HG03571 (cell line): ENCODE results near the gene HLA-DMB.

ENCODE experiments used
- ATAC-seq: cut with Tn5 transposase; IDR thresholded peaks from one replicate; pipeline ENCODE4 v1.9.1; 2021; ENCODE audit not compliant: unreplicated experiment

The HLA-DMB gene

DNA sequence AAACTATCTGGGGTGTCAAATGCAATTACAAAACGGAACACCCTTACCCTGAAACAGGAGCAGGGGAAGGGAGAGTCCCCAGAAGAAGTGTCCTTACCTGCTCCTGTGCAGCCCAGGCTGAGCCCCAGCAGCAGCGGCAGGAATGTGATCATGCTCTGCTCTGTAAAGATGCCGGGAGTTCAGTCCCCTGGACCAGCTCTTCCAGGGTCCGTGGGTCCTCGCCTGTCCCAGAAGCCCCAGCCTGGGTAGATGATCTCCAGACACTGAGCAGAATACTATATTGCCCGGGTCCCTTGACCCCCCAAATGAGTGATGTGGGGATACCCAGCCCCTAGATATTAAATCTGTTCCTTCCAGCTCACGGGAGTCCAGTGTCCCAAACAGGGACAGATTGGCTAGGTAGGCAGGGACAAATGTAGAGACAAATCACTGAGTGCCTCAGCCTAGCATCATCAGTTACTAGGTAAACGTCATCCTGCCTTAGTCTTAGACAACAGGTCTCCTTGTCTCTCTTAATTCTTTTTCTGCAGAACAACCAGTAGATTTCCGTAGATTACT, at the start of gene HLA-DMB:
TSS of gene HLA-DMB (minus strand) at position 373 of the 558 bp plus-strand sequence. CDS start at position 152, 221 bp downstream.
- peak; percentile 42 for ATAC-seq

GRCh38 chr6:32989368-32989767, 48.5 kb upstream of the HLA-DMB start:
- ATAC-seq, result no peak

- ATAC-seq, result no peak
Measured at GRCh38 chr6:32984622-32985389, 44.0 kb upstream of the HLA-DMB start.

DNA sequence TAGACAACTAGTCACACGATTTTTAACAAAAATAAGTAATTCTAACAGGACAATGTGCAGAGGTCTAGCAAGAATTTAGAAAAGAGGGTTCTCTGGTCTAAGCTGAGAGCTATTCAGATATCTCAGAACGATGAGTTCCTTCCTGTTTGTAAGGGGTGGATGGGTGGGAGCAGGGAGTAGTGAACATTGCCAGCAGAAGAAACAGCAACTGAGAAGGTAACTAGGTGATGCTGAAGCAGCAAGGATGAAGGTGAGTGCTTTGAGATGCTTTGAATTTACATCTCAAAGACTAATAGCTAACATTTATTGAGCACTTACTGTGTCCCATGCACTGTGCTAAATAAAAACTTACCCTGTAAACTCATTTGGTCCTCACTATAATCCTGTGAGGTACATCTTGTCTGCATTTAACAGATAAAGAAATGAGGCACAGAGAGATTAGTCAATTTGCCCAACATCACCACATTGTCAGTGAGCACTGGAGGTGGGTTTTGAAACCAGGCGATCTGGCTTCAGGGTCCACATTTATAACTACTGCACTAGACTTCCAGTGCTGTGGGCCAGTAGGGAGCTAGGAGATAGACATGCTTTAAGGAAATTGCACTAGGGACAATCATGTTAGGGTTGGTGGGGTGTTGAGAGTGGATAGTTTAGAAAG, 43.3 kb upstream of the HLA-DMB start:
- no peak for ATAC-seq

GRCh38 chr6:32983493-32983848, 42.6 kb upstream of the HLA-DMB start:
- ATAC-seq, result no peak

DNA sequence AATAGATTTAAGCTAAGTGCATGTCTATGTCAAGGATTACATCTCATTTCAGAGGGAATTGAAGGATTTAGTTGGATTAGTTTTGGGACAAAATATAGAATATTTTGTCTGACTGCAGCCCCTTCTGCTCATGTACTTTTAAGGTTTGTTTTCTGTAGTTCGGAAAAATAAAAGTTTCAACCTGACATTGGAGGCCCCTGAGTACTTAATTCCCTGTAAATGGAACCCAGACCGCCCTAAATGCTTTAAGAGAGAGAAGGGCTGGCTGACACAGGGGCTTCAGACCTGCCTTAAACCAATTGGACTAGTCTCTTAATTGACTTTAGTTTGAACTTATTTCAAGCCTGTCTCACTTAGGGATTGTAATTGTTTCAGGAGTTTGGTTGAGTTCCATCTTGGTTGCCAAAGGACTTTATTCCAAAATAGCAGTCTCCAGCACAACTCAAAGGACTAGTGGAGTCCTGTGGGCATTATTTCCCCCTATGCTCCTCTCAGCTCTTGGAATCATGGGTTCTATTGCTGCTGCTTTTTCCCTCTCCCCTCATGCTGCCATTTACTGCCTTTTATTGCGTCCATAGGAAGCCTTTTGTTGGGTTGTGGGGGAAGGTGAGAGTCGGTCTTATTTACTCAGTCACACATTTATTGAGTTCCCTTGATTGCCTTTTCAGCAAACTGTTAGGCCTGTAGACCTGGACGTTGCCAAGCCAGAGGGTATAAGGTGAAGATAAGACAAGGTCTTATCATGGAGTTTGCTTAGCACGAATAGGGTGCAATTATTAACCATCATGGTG, 42.1 kb upstream of the HLA-DMB start:
- no peak for ATAC-seq

GRCh38 chr6:32982084-32982701, 41.4 kb upstream of the HLA-DMB start:
- no peak for ATAC-seq

DNA sequence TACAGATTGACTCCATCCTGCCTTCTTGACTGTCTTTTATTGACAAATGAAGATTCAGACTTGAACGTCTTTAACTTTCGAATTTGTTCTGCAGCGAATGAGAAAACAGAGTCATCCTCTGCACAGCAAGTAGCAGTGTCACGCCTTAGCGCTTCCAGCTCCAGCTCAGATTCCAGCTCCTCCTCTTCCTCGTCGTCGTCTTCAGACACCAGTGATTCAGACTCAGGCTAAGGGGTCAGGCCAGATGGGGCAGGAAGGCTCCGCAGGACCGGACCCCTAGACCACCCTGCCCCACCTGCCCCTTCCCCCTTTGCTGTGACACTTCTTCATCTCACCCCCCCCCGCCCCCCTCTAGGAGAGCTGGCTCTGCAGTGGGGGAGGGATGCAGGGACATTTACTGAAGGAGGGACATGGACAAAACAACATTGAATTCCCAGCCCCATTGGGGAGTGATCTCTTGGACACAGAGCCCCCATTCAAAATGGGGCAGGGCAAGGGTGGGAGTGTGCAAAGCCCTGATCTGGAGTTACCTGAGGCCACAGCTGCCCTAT, 39.7 kb upstream of the HLA-DMB start:
- no peak for ATAC-seq

- ATAC-seq, result no peak
Measured at GRCh38 chr6:32979720-32980487, 39.1 kb upstream of the HLA-DMB start.

DNA sequence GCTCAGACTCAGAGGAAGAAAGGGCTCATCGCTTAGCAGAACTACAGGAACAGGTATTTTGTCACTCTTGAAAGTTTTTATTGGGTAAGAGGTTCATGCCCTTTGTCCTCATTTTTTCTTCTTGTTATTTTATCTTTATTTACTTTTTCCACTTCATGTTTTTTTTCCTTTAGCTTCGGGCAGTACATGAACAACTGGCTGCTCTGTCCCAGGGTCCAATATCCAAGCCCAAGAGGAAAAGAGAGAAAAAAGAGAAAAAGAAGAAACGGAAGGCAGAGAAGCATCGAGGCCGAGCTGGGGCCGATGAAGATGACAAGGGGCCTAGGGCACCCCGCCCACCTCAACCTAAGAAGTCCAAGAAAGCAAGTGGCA, 37.1 kb upstream of the HLA-DMB start:
- ATAC-seq, result no peak

DNA sequence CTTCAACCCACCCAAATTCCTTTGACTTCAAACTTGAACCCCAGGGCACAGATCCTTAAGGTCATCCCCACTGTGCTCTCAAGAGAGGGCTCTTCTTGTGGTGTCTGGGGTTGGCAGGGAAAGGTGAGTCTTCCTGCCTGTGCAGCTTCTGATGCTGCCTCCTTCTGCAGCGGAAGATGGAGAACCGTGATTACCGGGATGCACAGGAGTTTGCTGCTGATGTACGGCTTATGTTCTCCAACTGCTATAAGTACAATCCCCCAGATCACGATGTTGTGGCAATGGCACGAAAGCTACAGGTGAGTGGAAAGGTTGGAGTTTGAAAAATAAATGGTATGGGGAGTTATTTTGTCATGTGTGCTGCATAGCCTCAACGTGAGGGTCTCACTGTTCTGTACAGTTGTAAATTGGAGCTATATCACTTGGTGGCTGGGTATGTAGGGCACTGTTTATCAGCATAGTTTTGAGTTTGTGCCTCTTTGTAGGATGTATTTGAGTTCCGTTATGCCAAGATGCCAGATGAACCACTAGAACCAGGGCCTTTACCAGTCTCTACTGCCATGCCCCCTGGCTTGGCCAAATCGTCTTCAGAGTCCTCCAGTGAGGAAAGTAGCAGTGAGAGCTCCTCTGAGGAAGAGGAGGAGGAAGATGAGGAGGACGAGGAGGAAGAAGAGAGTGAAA, 36.6 kb upstream of the HLA-DMB start:
- no peak for ATAC-seq

DNA sequence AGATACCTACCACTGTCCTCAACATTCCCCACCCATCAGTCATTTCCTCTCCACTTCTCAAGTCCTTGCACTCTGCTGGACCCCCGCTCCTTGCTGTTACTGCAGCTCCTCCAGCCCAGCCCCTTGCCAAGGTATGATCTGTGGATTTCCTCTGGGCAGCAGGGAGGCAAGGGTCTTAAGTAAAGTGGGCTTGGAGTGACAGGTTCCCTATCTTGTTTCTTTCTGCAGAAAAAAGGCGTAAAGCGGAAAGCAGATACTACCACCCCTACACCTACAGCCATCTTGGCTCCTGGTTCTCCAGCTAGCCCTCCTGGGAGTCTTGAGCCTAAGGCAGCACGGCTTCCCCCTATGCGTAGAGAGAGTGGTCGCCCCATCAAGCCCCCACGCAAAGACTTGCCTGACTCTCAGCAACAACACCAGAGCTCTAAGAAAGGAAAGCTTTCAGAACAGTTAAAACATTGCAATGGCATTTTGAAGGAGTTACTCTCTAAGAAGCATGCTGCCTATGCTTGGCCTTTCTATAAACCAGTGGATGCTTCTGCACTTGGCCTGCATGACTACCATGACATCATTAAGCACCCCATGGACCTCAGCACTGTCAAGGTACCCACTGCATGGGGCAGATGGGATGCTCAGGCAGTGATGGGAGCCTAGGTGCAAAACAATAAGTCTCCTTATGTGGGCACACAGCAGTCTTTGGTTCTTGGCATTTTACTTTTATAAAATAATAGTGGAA, 35.7 kb upstream of the HLA-DMB start:
- ATAC-seq, result no peak

GRCh38 chr6:32975886-32976285, 35.1 kb upstream of the HLA-DMB start:
- ATAC-seq, result no peak

DNA sequence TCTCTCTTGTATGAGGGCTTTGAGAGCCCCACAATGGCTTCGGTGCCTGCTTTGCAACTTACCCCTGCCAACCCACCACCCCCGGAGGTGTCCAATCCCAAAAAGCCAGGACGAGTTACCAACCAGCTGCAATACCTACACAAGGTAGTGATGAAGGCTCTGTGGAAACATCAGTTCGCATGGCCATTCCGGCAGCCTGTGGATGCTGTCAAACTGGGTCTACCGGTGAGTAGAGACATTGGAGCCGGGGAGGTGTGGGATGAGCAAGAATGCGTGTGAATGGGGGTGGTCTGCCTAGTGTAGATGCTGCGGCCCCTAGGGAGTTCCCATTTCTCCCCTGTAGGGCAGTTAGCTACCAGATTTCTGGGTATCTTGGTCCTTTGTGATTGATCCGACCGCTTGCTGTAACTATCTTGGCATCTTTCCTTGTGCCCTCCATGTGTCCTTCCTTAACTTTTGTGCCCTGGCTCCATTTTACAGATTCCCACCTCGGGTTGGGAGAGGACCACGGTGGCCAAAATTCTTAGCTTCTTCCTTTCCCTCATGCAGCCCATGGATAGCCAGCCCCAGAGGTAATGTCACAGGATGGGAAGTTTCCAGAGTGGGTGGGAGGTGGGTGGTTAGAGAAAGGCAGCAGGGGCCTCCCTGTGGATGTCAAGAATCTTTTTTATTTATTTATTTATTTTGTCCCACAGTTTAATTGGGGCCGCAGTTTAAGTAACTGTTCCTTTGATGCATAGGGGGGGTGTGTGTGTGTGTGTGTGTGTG, 33.9 kb upstream of the HLA-DMB start:
- ATAC-seq, result no peak

DNA sequence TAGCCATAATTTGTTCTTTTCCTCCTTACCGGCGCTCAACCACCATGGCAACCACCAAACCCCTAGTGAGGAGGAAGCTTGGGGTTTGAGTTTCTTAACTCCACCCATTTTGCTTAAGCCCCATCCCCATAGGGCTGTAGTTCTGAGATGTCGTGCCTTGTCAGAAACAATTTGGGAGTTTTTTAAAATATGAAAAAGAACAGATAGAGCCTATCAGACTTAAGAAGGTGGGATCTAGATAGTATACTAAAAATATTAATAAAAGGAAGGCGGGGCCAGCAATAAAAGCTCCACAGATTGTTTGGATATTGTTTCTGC, 33.1 kb upstream of the HLA-DMB start:
- no peak for ATAC-seq

DNA sequence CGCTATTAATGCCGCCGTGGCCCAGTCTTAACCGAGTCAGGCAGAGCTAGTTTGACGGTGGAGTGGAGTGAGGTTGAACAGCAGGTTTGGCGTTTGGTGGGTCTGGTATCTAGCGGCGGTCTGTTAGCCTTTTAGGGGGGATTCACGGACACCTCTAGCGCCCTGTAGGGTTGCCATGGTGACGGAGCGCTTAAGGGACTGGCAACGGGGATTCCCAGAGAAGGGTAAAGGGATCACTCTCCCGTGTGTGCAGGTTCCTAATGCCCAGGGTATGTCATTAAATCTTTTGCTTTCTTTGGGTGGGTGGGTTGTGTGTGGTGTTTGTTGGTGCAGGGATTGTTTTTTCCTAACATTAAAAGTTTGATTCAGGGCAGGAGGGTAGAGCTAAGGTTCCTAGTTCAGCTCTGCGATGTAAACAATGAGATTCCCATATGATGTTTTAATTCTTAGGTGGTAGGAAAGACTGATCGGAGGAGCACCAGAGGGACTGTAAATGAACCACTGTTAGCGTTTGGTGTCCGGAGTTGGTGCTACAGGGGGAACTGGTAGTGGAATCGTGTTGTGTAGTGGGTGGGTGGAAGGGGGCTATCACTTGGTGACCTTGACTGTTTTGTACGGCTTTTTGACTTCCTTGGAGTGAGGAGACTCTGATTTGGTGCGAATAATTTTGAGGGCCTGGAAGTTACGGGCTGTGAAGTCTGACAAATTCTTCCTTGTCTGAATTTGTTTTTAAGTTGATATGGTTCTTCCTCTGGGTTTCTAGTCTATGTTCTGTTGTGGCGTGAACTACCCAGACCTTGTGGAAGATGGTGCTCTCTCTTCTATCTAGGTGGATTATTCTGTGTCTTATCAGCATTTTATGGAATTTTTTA, 32.6 kb upstream of the HLA-DMB start:
- no peak for ATAC-seq
